Measurements from ENCODE around the gene RPL29.

DNA sequence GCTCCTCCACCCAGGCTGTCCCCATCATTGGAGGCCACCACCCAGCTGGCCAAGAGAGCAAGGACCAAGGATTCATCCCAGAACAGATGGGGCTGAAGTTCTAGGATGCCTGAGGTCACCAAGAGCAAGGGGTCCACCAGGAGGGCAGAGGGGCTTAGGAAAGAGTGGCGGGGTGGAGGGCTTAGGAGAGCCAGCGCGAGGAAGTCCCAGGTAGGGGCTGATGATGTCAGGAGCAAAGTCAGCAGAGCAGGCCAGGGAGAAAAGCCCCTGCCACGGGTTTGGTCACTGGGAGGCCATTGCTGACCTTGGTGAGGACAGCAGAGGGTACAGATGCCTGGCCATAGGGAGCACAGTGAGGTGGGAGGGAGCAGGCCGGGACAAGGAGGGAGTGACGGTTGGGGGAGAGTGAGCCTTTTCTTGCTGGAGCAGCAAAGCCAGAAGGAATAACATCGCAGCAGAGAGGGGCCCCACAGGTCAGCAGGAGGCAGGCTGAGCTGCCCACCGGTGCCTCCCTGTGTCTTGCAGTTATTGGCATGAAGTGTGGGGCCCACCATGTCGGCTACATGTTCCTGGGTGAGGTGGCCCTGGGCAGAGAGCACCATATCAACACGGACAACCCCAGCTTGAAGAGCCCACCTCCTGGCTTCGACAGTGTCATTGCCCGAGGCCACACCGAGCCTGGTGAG lies 48.3 kb downstream of the RPL29 start:
- TF ChIP-seq, protein P1, sequence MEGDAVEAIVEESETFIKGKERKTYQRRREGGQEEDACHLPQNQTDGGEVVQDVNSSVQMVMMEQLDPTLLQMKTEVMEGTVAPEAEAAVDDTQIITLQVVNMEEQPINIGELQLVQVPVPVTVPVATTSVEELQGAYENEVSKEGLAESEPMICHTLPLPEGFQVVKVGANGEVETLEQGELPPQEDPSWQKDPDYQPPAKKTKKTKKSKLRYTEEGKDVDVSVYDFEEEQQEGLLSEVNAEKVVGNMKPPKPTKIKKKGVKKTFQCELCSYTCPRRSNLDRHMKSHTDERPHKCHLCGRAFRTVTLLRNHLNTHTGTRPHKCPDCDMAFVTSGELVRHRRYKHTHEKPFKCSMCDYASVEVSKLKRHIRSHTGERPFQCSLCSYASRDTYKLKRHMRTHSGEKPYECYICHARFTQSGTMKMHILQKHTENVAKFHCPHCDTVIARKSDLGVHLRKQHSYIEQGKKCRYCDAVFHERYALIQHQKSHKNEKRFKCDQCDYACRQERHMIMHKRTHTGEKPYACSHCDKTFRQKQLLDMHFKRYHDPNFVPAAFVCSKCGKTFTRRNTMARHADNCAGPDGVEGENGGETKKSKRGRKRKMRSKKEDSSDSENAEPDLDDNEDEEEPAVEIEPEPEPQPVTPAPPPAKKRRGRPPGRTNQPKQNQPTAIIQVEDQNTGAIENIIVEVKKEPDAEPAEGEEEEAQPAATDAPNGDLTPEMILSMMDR (IDR thresholded peaks at IDR 0.05) = no peak
- no peak for TF ChIP-seq POLR2A (IDR thresholded peaks at IDR 0.05)

All from body of pancreas (tissue), 4 donors.